OCI-LY7 (cell line): ENCODE results near the gene TTC28. TPM values are rescaled to one million over a fixed set of nuclear protein-coding genes. Genes with fewer than 3 reads are reported as not detected.
"Not testable (repeated sequence)": the region's sequence is repeated elsewhere in the genome, so short reads cannot be mapped to it uniquely, and the experiment has no call there.

ENCODE experiments used
- BruUV-seq: library from RNA; stranded (reverse); fragments of 400-500 nt; replicated peaks from 2 replicates; lab custom pipeline; 2021; lab: Mats Ljungman, UMichigan
- CTCF ChIA-PET: fragments of 300-600 bp; sonication (Branson Sonifier 250); formaldehyde crosslinking; loops from one replicate; lab custom pipeline; 2022; ENCODE audit warnings: antibody characterized with exemption; ENCODE audit not compliant: unreplicated experiment; lab: Charles Lee
- POLR2A ChIA-PET: fragments of 300-600 bp; sonication (Branson Sonifier 250); formaldehyde crosslinking; loops from one replicate; lab custom pipeline; 2022; ENCODE audit warnings: antibody characterized with exemption; lab: Charles Lee
- DNase-seq: peaks from one replicate; pipeline ENCODE4 v3.0.0-alpha.2; 2015; ENCODE audit warnings: low spot score
- H2AFZ ChIP-seq: fragments of 200-600 bp; sonication (generic), shearing (Covaris generic); 2 replicates; pipeline ENCODE4 v1.6.1; 2014; ENCODE audit warnings: mild to moderate bottlenecking, antibody characterized with exemption, low read length, moderate library complexity
- H3K27ac ChIP-seq: fragments of 200-600 bp; sonication (generic); 2 replicates; pipeline ENCODE4 v1.5.1; 2014; ENCODE audit warnings: mixed run types, low read depth, mild to moderate bottlenecking, moderate library complexity, low read length, inconsistent platforms; ENCODE audit not compliant: poor library complexity, severe bottlenecking
- H3K36me3 ChIP-seq: fragments of 200-600 bp; sonication (generic); 2 replicates; pipeline ENCODE4 v1.6.1; 2014; ENCODE audit warnings: mild to moderate bottlenecking, antibody characterized with exemption, low read length, moderate library complexity, mixed read lengths; ENCODE audit not compliant: insufficient read depth
- H3K4me1 ChIP-seq: fragments of 200-600 bp; sonication (generic); 2 replicates; pipeline ENCODE4 v1.5.1; 2014; ENCODE audit warnings: mild to moderate bottlenecking, low read length; ENCODE audit not compliant: insufficient read depth, poor library complexity, severe bottlenecking
- H3K4me2 ChIP-seq: fragments of 200-600 bp; sonication (generic); 2 replicates; pipeline ENCODE4 v1.6.1; 2014; ENCODE audit warnings: mild to moderate bottlenecking, low read length
- H3K4me3 ChIP-seq: fragments of 200-600 bp; sonication (generic); 2 replicates; pipeline ENCODE4 v1.5.1; 2014; ENCODE audit warnings: mild to moderate bottlenecking, low read depth, low read length; ENCODE audit not compliant: poor library complexity, severe bottlenecking
- H3K79me2 ChIP-seq: fragments of 200-600 bp; sonication (generic); 2 replicates; pipeline ENCODE4 v1.6.1; 2016; ENCODE audit warnings: low read depth, mild to moderate bottlenecking, low read length, moderate library complexity, mixed read lengths; ENCODE audit not compliant: insufficient read depth
- H3K9me2 ChIP-seq: fragments of 200-600 bp; sonication (generic); 2 replicates; pipeline ENCODE4 v1.6.1; 2016; ENCODE audit warnings: mild to moderate bottlenecking, low read length, mixed read lengths; ENCODE audit not compliant: insufficient read depth
- H3K9me3 ChIP-seq: fragments of 200-600 bp; sonication (generic); 2 replicates; pipeline ENCODE4 v1.6.1; 2014; ENCODE audit warnings: mild to moderate bottlenecking, mixed run types, low read length, mixed read lengths
- H4K20me1 ChIP-seq: fragments of 200-600 bp; sonication (generic); 2 replicates; pipeline ENCODE4 v1.6.1; 2014; ENCODE audit warnings: mild to moderate bottlenecking, antibody characterized with exemption, low read length, moderate library complexity, mixed read lengths; ENCODE audit not compliant: insufficient read depth
- CTCF ChIP-seq: fragments of 200-600 bp; sonication (generic); conservative IDR thresholded peaks from 2 replicates; pipeline ENCODE4 v1.5.1; 2014; ENCODE audit warnings: mild to moderate bottlenecking, antibody characterized with exemption, low read length, moderate library complexity, mixed read lengths
- EZH2phosphoT487 ChIP-seq: fragments of 200-600 bp; sonication (generic); IDR thresholded peaks from 2 replicates; pipeline ENCODE4 v1.6.1; 2018; ENCODE audit warnings: low read depth, borderline replicate concordance, mild to moderate bottlenecking, mixed run types, antibody characterized with exemption, low read length, moderate library complexity, mixed read lengths
- intact Hi-C: fragments of 100-400 bp; cut with micrococcal nuclease; formaldehyde crosslinking; loops from one replicate; pipeline ENCODE4 v1.10.0; 2022; ENCODE audit not compliant: unreplicated experiment
- total RNA-seq, 2 experiments: library from RNA; depleted of rRNA in 1 of 2; stranded (reverse); fragments of >200 nt in 1 of 2; shearing (Covaris generic) in 1 of 2; gene quantifications; 2 replicates each; pipeline ENCODE4 v1.2.3, GENCODE V29; 2014 to 2022

The TTC28 gene
- total RNA-seq, 2 experiments from 2014 or later: under 0.01 to 0.55 TPM

- Histone ChIP-seq H3K9me2 (no peaks in the 10 kb centered on the region), H3K4me2 (no peak overlapping the region), H3K36me3 (no peaks in the 10 kb centered on the region), H4K20me1 (no peaks in the 10 kb centered on the region), H3K9me3 (no peaks in the 10 kb centered on the region), H2AFZ (no peak overlapping the region), H3K79me2 (no peaks in the 10 kb centered on the region), H3K4me3 (no peak overlapping the region), H3K27ac (no peak overlapping the region), H3K4me1 (no peaks in the 10 kb centered on the region)
- ChIA-PET POLR2A (no interaction called here), CTCF (no interaction called here)
- DNase-seq: no peak
- intact Hi-C loops: no loop called here
- TF ChIP-seq EZH2phosphoT487: no peak
- no TSS peak for BruUV-seq
These were observed 585.9 kb downstream of the TTC28 start for GRCh38 chr22:28093711-28094110.

GRCh38 chr22:28091486-28091885 is 588.2 kb downstream of the TTC28 start:
- no peak for DNase-seq
- Histone ChIP-seq H3K9me3 (no peaks in the 10 kb centered on the region), H2AFZ (no peak overlapping the region), H3K4me2 (no peak overlapping the region), H3K36me3 (no peaks in the 10 kb centered on the region), H3K9me2 (no peaks in the 10 kb centered on the region), H3K79me2 (no peaks in the 10 kb centered on the region), H3K27ac (no peak overlapping the region), H4K20me1 (no peaks in the 10 kb centered on the region), H3K4me1 (no peaks in the 10 kb centered on the region), H3K4me3 (no peak overlapping the region)
- TF ChIP-seq EZH2phosphoT487: no peak
- TF ChIP-seq CTCF: no peak
- BruUV-seq: no TSS peak
- intact Hi-C loops: no loop called here
- CTCF ChIA-PET: no interaction called here
- POLR2A ChIA-PET: no interaction called here

GRCh38 chr22:28089541-28089940 is 590.1 kb downstream of the TTC28 start:
- POLR2A ChIA-PET, H3K9me3 ChIP-seq, H3K4me2 ChIP-seq, DNase-seq, H3K4me1 ChIP-seq, H3K4me3 ChIP-seq, H4K20me1 ChIP-seq, H3K9me2 ChIP-seq, H3K36me3 ChIP-seq, H2AFZ ChIP-seq, intact Hi-C loops, H3K79me2 ChIP-seq, CTCF ChIA-PET, H3K27ac ChIP-seq, BruUV-seq: not testable (repeated sequence)

GRCh38 chr22:28077166-28077565 is 602.5 kb downstream of the TTC28 start:
- H3K4me1 ChIP-seq: no peaks in the 10 kb centered on the region
- no peak for DNase-seq
- H3K4me2 ChIP-seq: no peak overlapping the region
- no peaks in the 10 kb centered on the region for H3K79me2 ChIP-seq
- ChIA-PET POLR2A (no interaction called here), CTCF (no interaction called here)
- H2AFZ ChIP-seq: no peak overlapping the region
- no peaks in the 10 kb centered on the region for H4K20me1 ChIP-seq
- no TSS peak for BruUV-seq
- no peak overlapping the region for H3K27ac ChIP-seq
- H3K9me3 ChIP-seq: no peaks in the 10 kb centered on the region
- no peak overlapping the region for H3K4me3 ChIP-seq
- TF ChIP-seq CTCF (no peak), EZH2phosphoT487 (no peak)
- H3K9me2 ChIP-seq: no peaks in the 10 kb centered on the region
- no peaks in the 10 kb centered on the region for H3K36me3 ChIP-seq
- intact Hi-C loops: no loop called here
